ENCODE results near the gene RAP1GAP2.

GRCh38 chr17:2875608-2876007 lies 79.4 kb downstream of the RAP1GAP2 start:
- no peak for TF ChIP-seq POLR2A (IDR thresholded peaks at IDR 0.05)
- TF ChIP-seq, protein P1, sequence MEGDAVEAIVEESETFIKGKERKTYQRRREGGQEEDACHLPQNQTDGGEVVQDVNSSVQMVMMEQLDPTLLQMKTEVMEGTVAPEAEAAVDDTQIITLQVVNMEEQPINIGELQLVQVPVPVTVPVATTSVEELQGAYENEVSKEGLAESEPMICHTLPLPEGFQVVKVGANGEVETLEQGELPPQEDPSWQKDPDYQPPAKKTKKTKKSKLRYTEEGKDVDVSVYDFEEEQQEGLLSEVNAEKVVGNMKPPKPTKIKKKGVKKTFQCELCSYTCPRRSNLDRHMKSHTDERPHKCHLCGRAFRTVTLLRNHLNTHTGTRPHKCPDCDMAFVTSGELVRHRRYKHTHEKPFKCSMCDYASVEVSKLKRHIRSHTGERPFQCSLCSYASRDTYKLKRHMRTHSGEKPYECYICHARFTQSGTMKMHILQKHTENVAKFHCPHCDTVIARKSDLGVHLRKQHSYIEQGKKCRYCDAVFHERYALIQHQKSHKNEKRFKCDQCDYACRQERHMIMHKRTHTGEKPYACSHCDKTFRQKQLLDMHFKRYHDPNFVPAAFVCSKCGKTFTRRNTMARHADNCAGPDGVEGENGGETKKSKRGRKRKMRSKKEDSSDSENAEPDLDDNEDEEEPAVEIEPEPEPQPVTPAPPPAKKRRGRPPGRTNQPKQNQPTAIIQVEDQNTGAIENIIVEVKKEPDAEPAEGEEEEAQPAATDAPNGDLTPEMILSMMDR (IDR thresholded peaks at IDR 0.05): no peak

Measured in heart left ventricle (tissue), 13 donors.